ENCODE measurements around the gene PRKAR1A.
"Not testable (repeated sequence)": the region's sequence is repeated elsewhere in the genome, so short reads cannot be mapped to it uniquely, and the experiment has no call there.

PRKAR1A gene

DNA sequence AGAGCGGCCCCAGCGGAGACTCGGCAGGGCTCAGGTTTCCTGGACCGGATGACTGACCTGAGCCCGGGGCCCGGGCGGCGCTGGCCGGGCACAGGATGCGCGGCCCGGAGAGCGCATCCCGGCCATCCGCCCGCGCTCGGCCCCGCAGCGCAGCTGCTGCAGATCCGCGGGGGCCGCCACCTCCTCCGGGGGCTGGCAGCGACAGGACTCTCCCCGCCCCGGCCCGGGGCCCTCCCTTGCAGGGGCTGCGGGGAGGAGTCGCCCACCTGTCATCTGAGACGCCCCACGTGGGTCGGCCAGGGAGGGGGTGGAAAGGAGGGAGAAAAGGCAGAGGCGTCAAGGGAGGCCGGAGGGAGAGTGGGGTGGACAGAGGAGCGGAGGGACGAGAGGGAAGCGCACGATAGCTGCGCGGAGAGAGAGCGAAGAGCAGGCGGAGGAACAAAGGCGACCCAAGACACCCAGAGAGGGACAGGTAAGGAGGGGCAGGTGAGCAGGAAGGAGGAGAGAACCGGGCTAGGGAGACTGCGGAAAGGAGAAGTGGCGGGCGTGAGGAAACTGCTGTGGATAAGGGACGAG is 471 bp upstream of the PRKAR1A start:
- FAIRE-seq = no peak

DNA sequence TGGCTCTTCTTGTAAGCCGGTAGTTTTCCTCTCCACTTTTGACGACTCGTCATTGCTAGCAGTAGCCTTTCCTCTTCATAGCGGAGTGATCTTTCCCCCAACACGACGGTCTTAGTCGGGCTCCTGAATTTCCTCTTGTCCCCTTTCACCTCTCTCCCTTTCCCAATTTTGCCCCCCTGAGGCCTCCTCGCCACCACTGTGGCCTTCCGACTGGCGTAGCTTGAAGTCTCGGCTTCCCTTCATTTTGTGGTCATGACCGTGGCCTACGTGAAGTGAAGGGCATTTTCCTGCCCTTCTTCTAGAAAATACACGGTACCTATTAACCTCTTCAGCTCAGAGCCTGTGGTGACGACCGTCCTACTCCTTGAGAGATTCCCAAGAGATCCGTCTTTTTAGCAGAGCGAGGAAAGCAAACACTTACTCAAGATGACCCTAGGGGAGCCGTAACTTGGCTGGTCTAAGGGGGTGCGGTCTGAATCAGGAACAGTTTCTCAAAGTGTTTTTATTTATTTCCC is 787 bp downstream of the PRKAR1A start:
- no peak for FAIRE-seq

DNA sequence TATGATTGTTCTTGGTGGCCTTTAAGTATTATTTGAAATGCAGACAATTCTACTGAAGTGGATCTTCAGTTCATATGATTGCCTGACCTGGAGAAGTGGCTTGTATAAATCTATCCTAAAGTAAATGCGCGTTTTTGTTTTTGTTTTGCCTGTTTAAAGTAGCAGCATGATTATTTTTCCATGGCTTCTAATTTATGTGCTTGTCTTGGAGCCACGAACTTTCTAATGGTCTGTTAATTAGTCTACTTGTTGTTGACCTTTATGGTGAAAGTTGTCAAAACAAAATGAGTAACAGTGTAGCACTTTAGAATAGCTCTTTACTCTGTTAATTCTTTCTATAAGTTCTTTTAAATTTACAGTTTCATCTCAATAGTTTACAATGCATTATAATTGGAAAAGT is 1.7 kb downstream of the PRKAR1A start:
- FAIRE-seq = no peak

DNA sequence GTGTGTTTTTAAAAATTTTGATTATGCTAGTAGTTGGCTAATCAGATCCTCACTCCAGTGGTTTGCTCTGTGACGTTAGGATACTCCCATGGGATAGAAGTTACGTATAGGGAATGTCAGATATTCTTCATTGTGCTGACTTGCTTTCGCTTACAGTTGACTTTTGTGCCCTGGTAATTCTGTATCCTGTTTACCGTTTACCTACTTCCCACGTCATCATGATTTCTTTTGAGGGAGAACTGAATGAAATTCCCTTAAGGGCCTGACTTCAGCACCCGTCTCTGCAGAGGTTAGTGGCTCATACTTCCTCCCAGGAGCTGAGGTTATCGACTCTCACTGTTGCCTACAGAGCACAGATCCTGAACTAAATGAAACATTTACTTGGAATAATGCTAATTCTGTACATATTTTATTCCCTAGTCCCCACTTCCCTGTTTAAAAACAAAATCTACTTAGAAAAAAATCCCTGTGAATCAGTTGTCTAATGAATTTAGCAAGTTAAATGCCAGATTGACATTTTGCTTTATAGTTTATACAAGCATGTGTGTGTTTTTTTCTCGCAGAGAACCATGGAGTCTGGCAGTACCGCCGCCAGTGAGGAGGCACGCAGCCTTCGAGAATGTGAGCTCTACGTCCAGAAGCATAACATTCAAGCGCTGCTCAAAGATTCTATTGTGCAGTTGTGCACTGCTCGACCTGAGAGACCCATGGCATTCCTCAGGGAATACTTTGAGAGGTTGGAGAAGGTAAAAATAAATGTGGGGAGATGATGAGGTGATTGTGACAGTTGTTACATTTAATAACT is 2.8 kb downstream of the PRKAR1A start:
- FAIRE-seq = no peak

DNA sequence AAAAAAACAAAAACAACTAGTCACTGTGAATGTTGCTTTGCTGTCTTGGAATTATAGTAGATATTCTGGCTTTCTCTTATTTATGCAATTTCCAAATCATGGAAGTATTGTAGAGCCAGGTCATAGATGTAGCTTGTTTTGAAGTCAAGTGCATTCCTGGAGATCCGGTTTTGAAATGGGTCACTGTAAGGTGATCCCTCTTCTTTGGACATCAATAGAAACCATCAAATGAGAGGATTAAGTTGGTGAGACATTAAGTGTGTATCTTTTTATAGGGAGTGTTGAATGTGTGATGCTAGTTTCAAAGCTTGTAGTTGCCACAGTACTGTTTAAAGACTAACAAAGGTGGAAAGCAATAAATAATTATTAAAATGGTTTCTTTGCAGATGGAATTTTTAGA is 4.5 kb downstream of the PRKAR1A start:
- FAIRE-seq = no peak

DNA sequence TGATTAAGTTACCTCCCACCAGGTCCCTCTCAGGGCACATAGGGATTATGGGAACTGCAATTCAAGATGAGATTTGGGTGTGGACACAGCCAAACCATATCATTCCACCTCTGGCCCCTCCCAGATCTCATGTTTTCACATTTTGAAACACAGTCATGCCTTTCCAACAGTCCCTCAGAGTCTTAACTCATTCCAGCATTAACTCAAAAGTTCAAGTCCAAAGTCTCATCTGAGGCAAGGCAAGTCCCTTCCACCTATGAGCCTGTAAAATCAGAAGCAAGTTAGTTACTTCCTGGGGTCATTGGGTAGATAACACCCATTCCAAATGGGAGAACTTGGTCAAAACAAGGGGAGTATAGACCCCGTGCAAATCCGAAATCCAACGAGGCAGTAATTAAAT is 5.4 kb downstream of the PRKAR1A start:
- FAIRE-seq = not testable (repeated sequence)

DNA sequence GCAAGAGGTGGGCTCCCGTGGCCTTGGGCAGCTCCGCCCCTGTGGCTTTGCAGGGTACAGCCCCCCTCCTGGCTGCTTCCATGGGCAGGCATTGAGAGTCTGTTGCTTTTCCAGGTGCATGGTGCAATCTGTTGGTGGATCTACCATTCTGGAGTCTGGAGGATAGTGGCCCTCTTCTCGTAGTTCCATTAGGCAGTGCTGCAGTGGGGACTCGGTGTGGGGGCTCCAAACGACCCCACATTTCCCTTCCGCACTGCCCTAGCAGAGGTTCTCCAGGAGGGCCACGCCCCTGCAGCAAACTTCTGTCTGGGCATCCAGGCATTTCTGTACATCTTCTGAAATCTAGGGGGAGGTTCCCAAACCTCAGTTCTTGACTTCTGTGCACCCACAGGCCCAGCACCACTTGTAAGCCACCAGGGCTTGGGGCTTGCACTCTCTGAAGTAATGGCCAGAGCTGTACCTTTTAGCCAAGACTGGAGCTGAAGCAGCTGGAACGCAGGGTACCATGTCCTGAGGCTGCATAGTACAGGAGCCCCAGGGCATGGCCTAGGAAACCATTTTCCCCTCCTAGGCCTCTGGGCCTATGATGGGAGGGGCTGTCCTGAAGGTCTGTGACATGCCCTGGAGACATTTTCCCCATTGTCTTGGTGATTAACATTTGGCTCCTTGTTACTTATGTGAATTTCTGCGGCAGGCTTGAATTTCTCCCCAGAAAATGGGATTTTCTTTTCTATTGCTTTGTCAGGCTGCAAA is 6.0 kb downstream of the PRKAR1A start:
- FAIRE-seq = no peak

GRCh38 chr17:68519051-68519450 is 6.8 kb downstream of the PRKAR1A start:
- not testable (repeated sequence) for FAIRE-seq

GRCh38 chr17:68519911-68520310 is 7.7 kb downstream of the PRKAR1A start:
- FAIRE-seq = no peak

- no peak for FAIRE-seq
Measured at GRCh38 chr17:68522266-68522665, 10.0 kb downstream of the PRKAR1A start.

- no peak for FAIRE-seq
Measured at GRCh38 chr17:68526548-68526947, 14.3 kb downstream of the PRKAR1A start.

DNA sequence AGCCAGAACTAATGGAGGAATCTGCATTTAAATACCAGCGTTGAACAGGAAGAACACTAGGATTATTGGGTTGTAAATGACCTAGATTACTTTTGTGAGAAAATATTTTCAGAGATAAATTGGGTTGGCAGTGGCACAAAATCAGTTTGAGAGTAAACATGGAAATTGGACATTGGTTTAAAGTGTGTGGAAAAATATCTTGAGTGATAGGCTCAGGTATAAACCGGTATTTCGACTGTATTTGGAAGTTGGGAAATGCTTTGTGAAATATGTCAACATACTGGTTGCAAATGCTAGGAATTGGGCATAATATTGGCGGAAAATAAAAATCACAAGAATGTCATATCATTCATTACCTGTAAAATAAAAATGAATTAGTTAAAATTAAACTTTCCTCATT is 15.1 kb downstream of the PRKAR1A start:
- FAIRE-seq = no peak

GRCh38 chr17:68531252-68531651 is 19.0 kb downstream of the PRKAR1A start:
- no peak for FAIRE-seq

- no peak for FAIRE-seq
Measured at GRCh38 chr17:68532826-68533225, 20.6 kb downstream of the PRKAR1A start.

DNA sequence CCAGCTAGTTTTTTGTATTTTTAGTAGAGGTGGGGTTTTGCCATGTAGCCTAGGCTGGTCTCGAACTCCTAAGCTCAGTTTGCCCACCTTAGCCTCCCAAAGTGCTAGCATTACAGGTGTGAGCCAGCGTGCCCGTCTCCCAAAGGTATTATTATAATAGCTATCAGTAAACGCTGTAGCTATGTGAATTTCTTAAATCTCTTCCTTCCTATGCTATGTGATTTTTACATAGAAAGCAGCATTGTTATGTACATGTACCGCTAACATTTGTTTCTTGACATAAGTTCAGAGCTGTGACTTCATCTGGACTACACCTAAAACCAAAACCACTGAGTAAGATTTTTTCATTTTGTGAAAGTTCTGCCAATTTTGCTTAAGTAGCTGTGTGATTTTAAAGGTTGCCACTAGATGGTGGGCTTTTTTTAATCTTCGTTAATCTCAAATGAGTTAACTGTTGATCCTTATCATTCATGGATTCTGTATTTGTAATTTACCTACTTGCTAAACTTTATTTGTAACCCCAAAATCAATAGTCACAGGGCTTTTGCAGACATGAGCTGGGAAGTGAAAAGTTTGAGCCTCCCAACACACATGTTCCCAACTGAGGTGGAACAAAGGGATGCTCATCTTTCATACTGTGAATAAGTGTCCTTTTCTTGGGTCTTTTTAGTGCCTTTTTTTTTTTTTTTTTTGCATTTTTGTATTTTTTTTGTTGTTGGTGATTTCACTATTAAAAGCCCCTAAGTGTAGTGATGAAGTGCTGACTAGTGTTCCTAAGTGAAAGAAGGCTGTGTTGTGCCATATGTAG is 21.9 kb downstream of the PRKAR1A start:
- no peak for FAIRE-seq

- FAIRE-seq = no peak
Measured at GRCh38 chr17:68534695-68535088, 22.5 kb downstream of the PRKAR1A start.

GRCh38 chr17:68535922-68536321 is 23.7 kb downstream of the PRKAR1A start:
- FAIRE-seq = no peak

- FAIRE-seq = no peak
Measured at GRCh38 chr17:68539548-68540467, 27.6 kb downstream of the PRKAR1A start.

GRCh38 chr17:68540981-68541380 is 28.8 kb downstream of the PRKAR1A start:
- no peak for FAIRE-seq

GRCh38 chr17:68541816-68542215 is 29.6 kb downstream of the PRKAR1A start:
- no peak for FAIRE-seq

GRCh38 chr17:68542698-68543463 is 30.7 kb downstream of the PRKAR1A start:
- FAIRE-seq = no peak

Measured in G401.6 (cell line).